ENCODE data around the gene ZNF324. TPM values are rescaled to one million over a fixed set of nuclear protein-coding genes. Genes with fewer than 3 reads are reported as not detected.

The ZNF324 gene
- total RNA-seq, 1 experiment from 2014 or later = 12.7 TPM

GRCh38 chr19:58492265-58492664, 25.4 kb downstream of the ZNF324 start:
- Histone ChIP-seq H2AFZ (ENCODE audit: low read length) (no peak overlapping the region), H3K79me2 (ENCODE audit: insufficient read depth, low read length) (no peaks in the 10 kb centered on the region), H3K23me2 (ENCODE audit: insufficient read length, low read depth, low read length, poor library complexity, severe bottlenecking) (peaks cover 3% of the 10 kb centered on the region), H2BK15ac (ENCODE audit: low read depth, low read length) (no peak overlapping the region), H3K27ac (ENCODE audit: insufficient read length, low read depth, low read length) (no peak overlapping the region), H3K4me2 (ENCODE audit: insufficient read depth, insufficient read length, low read length) (no peak overlapping the region), H3K23ac (ENCODE audit: insufficient read length, low read depth, low read length) (no peak overlapping the region), H3K79me1 (ENCODE audit: insufficient read depth, low read depth, low read length, poor library complexity, severe bottlenecking) (no peaks in the 10 kb centered on the region), H2BK5ac (ENCODE audit: insufficient read length, low read length) (no peak overlapping the region), H4K8ac (replicated peaks; ENCODE audit: insufficient read length, low read depth, low read length) (no peak overlapping the region), H3K14ac (ENCODE audit: insufficient read depth, low read length) (no peak overlapping the region), H2BK12ac (ENCODE audit: insufficient read length, low read depth, low read length) (no peak overlapping the region), H3K9ac (ENCODE audit: extremely low read depth, insufficient read length, low read length) (no peak overlapping the region), H3K9me3 (ENCODE audit: control insufficient read depth, low read depth, low read length) (no peaks in the 10 kb centered on the region), H3K27me3 (ENCODE audit: insufficient read depth, low read length) (no peaks in the 10 kb centered on the region), H2BK20ac (ENCODE audit: low read depth, low read length, poor library complexity, severe bottlenecking) (no peak overlapping the region), H3K4me1 (ENCODE audit: insufficient read depth, low read length) (no peaks in the 10 kb centered on the region), H2AK5ac (ENCODE audit: insufficient read length, low read length) (no peak overlapping the region), H4K5ac (ENCODE audit: insufficient read length, low read depth, low read length) (no peak overlapping the region), H3K4ac (ENCODE audit: low read depth, low read length) (no peak overlapping the region), H3K18ac (ENCODE audit: insufficient read length, low read depth, low read length) (no peak overlapping the region), H4K91ac (ENCODE audit: insufficient read length, low read depth, low read length) (no peak overlapping the region), H4K20me1 (ENCODE audit: control insufficient read depth, insufficient read depth, insufficient read length) (no peaks in the 10 kb centered on the region), H3K56ac (ENCODE audit: insufficient read length, low read depth, low read length) (no peak overlapping the region), H2BK120ac (ENCODE audit: low read depth, low read length, poor library complexity, severe bottlenecking) (no peak overlapping the region), H3T11ph (ENCODE audit: low read length) (no peak overlapping the region)
- no peaks in the 10 kb centered on the region for H3K9me3 Mint-ChIP-seq
- peaks cover 2% of the 10 kb centered on the region; the same call in 1 of the 2 replicates for H3K27me3 Mint-ChIP-seq (ENCODE audit: low read depth)
- no peak for DNase-seq
- no peaks in the 10 kb centered on the region; a peak in 1 of 7 replicates for H3K36me3 Mint-ChIP-seq (ENCODE audit: insufficient read depth in 1 of 3, low read depth in 3 of 3)
- WGBS (ENCODE audit: extremely low coverage, insufficient read length, low lambda C conversion rate) = no CpG with 5 or more reads among the region's 14 CpGs
- H3K27ac Mint-ChIP-seq = no peak overlapping the region
- no peak overlapping the region for H3K4me3 Mint-ChIP-seq
- no peak for TF ChIP-seq CTCF (conservative IDR thresholded peaks at IDR 0.05)
- H3K4me1 Mint-ChIP-seq = no peaks in the 10 kb centered on the region

Measured in H9 (cell line).